Metanephros (tissue), 1 donor: ENCODE data around the gene SPATC1L. TPM values are rescaled to one million over a fixed set of nuclear protein-coding genes. Genes with fewer than 3 reads are reported as not detected.

Experiments used
- total RNA-seq: library from RNA; depleted of rRNA; stranded (reverse); fragments of >200 nt; gene quantifications from one replicate; pipeline ENCODE4 v1.2.3, GENCODE V29; 2014

The SPATC1L gene
- total RNA-seq = 12.6 TPM

DNA sequence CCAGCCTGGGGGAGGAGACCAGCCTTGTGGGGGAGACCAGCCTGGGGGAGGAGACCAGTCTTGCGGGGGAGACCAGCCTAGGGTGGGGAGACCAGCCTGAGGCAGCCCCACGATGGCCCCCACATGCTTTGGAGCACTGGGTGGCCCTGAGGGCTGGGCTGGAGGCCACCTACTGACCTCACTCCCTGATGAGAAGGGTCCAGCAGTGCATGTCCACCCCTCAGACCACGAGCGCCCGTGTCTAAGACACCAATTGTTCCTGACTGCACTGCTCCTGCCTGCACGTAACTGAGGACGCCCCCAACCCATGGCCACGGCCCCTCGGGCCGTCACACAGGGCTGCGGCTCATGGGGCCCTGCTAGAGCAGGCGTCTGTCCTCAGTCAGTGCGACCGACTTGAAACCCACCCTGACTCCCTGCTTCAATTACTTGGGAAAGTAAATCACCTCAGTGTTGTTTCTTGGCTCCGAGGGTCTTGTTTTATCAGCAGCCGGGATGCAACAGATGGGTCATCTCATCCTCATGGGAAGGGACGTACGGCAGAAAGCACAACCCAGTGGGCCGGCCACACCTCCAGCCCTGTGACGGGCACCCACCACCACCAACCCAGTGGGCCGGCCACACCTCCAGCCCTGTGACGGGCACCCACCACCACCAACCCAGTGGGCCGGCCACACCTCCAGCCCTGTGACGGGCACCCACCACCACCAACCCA is at the start of gene SPATC1L:
Gene SPATC1L, minus strand, starts transcription at position 550 of the 715 bp plus-strand sequence. CDS start 1,643 bp downstream, outside the sequence.

DNA sequence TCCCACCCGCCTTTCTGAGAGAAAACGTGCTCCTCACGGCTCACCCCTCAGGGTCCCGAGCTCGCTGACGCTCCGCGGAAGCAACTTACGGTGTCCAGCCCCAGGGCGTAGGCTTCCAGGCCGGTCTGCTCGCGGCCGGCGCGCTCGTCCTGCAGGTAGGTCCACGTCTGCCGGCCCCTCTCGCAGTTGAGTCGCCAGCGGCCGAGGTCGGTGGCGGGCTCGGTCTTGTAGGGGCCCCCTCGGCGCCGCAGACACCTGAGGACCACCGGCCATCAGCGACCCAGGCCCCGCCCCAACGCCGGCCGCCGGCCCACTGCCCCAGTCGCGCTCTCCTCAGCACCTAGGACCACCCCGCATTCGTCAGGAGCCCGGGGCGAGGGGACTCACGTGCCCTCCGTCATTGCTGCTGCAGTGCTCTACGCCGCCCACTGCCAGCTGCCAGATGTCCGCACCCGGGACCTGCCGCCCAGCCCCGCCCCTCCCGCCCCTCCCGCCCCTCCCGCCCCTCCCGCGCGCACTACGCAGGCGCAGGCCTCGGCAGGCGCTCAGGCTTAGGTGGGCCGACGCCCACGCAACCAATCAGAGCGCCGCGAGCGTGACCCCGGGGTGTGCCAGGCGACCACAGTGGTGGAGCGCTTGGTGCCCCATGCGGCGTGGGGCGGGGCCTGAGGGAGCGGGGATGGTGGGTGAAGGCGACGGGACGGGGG is 44.2 kb upstream of the SPATC1L start, which contains the start of gene LSS:
Gene LSS, minus strand, starts transcription at position 430 of the 707 bp plus-strand sequence. Its CDS starts 29 bp downstream, at position 401.

DNA sequence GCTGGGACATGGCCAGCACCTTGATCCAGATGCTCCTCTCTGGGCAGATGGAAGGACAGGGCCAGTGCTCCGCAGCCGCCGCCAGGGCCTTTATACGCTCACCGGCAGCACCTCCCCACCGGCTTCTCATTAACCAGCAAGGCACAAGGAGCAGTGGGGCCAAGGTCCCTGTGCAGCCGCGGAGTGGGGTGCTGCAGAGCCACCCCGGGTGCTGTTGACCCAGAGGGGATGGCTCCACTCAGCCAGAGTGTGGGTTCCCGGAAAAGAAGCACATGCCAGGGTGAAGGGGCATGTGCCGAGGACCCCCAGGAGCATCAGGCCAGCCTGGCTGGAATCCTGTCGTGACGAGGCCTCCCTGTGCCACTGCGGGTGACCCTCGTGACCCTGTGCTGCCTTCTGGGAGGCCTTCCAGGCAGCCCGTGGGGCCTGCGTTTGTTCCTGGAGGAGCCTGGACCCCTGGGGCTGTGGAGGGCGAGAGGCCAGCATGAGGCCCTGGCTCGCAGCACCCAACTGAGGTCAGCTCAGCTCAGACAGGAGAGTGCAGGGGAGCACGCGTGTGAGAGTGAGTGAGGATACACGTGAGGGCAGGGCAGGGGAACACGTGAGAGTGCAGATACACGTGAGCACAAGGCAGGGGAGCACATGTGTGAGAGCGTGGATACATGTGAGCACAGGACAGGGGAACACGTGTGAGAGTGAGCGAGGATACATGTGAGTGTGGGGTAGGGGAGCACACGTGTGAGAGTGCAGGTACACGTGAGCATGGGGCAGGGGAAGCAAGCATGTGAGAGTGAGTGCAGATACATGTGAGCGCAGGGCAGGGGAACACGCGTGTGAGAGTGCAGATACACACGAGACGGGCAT is 28.5 kb downstream of the SPATC1L start, which contains the start of gene FTCD:
Gene FTCD, minus strand, starts transcription at position 66 of the 864 bp plus-strand sequence. Its CDS starts 56 bp downstream, at position 10.

Other genes with a start within 250 kb of the SPATC1L start
- 572 TPM for gene COL6A1, start 202.7 kb downstream of the SPATC1L start, total RNA-seq
- gene COL6A2, start 86.3 kb downstream of the SPATC1L start, total RNA-seq = 515 TPM
- gene FTCD, start 28.9 kb downstream of the SPATC1L start, total RNA-seq = 23.6 TPM
- 34.7 TPM for gene LSS, start 44.3 kb upstream of the SPATC1L start, total RNA-seq
- 124 TPM for gene MCM3AP, start 101.2 kb upstream of the SPATC1L start, total RNA-seq
- 18.6 TPM for gene YBEY, start 101.9 kb upstream of the SPATC1L start, total RNA-seq
- gene C21orf58, start 139.4 kb upstream of the SPATC1L start, total RNA-seq = 10.9 TPM
- 80.9 TPM for gene PCNT, start 139.7 kb upstream of the SPATC1L start, total RNA-seq